GM04503 (cell line): ENCODE measurements around the gene SV2A.
"Not testable (repeated sequence)": the region's sequence is repeated elsewhere in the genome, so short reads cannot be mapped to it uniquely, and the experiment has no call there.

Source experiments
- DNase-seq: peaks from one replicate; pipeline ENCODE4 v3.0.0-alpha.2; 2012; ENCODE audit warnings: low read depth

Gene SV2A, protein sequence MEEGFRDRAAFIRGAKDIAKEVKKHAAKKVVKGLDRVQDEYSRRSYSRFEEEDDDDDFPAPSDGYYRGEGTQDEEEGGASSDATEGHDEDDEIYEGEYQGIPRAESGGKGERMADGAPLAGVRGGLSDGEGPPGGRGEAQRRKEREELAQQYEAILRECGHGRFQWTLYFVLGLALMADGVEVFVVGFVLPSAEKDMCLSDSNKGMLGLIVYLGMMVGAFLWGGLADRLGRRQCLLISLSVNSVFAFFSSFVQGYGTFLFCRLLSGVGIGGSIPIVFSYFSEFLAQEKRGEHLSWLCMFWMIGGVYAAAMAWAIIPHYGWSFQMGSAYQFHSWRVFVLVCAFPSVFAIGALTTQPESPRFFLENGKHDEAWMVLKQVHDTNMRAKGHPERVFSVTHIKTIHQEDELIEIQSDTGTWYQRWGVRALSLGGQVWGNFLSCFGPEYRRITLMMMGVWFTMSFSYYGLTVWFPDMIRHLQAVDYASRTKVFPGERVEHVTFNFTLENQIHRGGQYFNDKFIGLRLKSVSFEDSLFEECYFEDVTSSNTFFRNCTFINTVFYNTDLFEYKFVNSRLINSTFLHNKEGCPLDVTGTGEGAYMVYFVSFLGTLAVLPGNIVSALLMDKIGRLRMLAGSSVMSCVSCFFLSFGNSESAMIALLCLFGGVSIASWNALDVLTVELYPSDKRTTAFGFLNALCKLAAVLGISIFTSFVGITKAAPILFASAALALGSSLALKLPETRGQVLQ

DNA sequence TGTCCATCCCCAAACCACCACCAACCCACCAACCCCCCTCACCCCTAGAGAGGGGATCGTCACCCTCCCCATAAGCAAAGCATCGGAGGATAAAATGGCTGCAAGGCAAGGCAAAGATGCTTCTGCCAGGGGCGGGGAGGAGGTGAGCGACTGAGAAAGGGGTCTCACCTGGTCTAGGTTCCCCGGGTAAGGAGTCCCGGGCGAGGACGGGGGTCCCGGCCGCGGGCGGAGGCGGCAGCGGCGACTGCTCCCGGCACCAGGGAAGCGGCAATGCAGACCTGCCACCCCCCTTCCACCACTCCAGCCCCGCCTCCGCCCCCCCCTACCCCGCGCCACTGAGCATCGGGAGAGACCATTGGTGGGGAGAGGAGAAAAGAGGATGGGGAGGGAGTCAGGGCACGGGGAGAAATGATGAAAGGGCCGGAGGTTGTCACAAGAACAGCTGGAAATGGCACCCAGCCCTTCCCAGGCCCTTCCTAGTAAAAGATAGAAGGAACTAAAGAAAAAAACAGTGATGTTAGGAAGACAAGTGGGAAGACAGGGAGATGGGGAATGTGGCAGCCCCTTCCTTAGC, at the start of gene SV2A:
Gene SV2A (minus strand): TSS at position 274 of the 574 bp plus-strand sequence. CDS start 4,004 bp downstream, outside the sequence.
- DNase-seq = no peak

DNA sequence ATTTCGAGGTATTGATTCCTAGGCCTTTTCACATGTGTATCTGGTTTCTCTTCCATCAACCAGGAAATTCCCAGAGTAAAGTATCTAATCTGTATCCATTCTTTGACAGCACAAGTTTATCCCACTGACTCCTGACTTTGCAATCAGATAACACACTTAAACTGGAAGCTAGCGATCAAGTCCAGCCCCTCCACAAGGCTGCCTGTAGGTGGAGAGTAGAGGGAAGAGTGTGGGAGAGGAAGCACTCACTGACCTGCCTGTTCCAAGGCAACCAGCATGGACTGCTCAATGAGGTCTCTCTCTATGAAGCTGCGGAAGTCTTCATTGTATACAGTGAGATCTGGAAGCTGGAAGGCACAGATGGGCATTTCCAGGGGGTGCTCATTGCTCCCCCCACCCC, 49.4 kb upstream of the SV2A start:
- DNase-seq = no peak

DNA sequence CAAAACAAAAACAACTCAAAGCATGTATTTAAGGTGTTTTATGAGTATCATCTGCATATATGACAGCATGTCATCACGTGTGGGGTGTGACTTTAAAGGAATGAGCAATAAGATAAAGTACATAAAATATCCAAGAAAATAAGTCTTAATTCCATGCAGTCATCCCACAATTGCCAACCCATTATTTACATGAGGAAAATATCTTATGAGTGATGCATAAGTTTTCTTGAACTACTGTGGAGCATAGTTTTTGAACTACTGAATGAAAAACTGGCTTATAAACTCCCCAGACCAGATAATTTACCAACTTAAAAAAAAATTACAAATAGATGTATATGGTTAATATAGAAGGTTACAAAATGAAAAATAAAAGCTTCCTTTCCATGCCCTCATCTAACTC, 48.8 kb upstream of the SV2A start:
- DNase-seq = no peak

DNA sequence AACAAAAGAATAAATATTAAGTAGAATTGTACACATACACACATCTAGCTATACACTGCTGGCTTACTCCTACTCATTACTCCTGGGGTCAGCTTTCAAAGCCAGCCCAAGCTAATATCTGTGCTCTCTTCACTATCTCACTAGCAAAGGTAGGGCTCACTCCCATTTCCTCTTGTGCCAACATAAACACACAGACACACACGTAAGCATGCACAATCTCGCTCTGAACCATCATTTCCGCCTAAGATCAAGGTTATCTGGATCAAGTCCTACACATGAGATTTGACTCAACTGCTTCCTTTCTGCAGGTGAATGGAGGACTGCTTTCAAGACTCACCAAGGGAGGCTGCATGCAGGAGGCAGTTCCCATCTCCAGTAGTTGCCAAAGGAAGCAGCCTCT, 47.8 kb upstream of the SV2A start:
- DNase-seq = no peak

DNA sequence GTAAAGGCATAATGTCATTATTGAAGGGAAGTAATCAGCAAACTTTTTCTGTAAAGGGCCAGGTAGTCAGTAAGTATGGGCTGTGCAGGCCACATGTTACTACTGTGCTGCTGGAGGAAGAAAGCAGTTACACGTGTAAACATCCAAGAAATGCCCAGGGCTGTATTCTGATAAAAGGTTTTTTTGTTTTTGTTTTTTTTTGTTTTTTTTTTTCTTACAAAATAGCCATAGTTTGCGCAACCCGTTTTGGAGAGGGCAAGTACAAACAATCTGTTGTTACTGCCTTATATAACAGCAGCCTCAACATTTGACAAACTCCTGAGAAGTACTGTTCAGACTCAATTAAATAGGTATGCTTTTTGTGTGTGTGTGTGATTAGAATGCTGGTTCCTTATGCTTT, 45.7 kb upstream of the SV2A start:
- DNase-seq = no peak

DNA sequence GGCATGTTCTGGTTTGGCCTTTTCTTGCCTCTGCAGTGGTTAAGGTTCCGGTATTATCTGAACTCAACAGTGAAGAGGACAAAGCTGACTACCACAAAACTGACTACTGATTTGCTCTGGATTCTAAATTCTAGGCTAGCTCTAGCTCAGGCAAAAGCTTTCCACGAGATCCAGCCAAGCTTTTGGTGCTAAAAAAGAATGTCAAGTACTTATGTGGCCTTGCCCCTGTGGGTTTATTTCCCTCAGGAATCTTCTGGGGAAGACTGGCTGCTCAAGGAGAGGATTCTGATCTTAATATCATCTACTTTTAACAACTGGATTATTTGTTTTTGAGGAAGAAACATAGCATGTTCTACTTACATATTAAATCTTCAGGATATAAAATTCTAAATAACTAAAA, 45.1 kb upstream of the SV2A start:
- DNase-seq = no peak

DNA sequence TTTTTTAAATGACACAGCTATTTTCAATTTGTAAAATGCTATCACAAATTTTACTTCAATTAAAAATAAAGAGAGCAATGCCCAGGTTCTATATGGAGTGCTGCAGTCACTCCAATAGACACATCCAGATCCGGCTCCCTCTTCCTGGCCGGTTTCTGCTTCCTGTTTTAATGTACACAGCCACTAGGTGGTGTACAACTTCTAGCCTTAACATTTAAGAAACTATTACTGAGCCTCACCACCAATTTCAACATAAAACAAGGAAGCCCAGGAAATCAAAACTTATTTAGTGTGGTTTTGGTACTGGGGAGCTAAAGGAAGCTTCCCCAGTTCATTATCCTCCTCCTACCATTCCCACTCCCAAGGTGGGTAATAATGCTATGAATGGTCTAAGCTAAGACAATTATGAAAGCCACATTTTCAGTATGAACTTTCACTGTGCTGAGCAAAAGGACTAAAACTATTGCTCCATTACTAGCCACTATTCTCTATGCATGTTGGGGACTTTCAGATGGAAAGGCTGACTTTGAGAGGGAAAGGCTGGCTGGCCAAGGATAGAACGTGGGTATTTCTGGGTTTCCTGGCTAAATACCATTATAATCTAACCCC, 44.5 kb upstream of the SV2A start:
- DNase-seq = no peak

DNA sequence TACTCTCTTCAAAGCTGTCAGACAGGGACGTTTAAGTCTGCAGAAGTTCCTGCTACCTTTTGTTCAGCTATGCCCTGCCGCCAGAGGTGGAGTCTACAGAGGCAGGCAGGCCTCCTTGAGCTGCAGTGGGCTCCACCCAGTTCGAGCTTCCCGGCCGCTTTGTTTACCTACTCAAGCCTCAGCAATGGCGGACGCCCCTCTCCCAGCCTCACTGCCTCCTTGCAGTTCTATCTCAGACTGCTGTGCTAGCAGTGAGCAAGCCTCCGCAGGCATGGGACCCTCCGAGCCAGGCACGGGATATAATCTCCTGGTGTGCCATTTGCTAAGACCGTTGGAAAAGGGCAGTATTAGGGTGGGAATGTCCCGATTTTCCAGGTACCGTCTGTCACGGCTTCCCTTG, 39.9 kb upstream of the SV2A start:
- DNase-seq = not testable (repeated sequence)

DNA sequence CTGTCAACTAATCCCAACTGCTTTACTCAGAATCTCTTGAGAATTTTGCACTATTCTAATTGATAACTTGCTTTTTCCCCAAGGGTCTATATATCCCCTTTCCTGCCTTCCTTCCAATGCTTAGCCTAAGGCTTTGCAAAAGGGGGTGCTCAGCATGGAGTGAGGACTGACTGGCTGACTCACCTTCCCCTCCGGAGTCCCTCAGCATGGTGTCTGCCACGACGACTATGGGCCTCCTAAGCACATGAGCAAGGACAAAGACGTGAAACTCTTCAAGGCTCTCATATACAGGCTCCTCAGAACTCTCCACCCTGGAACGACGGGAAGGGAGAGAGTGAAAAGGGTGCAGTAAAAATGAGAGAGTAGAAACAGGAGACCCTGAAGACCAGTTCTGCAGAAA, 32.3 kb upstream of the SV2A start:
- no peak for DNase-seq

DNA sequence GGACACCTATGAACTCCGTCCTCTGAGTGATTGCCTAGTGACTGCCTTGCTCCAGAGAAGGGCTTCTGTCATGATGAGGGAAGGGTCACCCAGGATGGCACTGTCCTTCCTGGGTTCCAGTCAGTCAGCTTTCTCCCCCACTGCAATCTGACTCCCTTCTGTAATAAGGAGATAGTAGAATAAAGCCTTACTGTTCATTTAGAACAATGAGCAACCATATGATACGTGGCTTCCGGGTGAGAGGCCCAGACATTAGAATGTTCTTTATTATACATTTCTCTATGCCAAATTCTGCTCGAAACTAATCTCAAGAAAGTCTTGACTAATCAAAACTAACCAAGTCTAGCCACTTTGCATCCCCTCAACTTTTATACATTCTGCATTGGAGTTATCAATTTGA, 27.6 kb upstream of the SV2A start:
- no peak for DNase-seq

DNA sequence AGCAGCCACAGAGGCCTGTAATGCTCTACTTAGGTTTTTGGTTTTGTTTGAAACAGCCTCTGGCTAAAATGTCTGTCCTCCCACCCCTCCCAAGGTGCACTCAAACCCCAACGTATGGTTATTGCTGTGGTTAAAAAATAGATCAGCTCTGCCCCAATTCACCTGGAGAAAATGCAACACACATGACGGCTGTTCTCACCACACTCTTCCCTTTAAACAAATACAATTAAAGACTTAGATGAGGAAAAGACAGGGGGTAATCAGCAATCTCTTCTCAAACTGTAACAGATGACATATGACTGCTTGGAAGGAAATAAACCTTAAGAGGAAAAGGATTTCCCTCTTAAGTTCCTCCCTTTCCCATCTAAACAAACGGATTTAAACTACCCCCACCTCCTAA, 25.2 kb upstream of the SV2A start:
- no peak for DNase-seq

DNA sequence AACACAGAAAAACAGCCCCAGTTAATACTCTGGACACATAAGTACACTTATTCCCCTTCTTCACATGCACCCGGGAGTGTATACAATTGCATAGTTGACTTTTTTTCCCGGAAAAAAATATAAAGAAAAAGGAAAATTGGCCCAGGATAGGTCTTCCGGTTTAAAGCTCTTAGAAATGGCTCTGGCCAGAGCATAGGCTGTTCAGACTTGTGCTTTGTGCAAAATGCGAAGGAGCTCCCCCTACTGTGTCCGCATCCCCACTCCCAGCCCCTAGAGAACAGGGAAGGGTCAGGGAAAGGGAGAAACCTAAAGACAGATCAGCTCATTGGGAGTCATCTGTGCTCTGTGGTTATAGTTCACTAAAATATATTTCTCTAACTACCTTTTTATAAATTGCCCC, 24.6 kb upstream of the SV2A start:
- no peak for DNase-seq

DNA sequence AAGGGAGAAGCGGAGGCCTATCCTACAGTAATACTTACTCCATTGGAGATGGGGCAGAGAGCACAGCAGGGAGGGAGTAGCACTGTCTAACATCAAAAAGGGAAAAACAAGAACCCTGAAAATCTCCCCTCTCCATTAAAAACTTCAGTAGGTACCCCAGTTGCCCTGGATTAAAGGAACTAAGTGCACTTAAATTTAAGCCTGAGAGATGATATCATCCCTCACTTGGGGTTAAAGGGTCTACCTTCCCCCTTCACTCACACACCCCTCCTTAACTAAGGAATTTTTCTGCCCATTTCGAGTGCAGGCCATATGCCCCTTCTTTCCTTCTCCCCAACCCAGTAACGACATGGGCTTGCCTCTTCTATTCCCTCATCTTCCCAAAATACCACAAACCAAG, 22.8 kb upstream of the SV2A start:
- DNase-seq = no peak

DNA sequence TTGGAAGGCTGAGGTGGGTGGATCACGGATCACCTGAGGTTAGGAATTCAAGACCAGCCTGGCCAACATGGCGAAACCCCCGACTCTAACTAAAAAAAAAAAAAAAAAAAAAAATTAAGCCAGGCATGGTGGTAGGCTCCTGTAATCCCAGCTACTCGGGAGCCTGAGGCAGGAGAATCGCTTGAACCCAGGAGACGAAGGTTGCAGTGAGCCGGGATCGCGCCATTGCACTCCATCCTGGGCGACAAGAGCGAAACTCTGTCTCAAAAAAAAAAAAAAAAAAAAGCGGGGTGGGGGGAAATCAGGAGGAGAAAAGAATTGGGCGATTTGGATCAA, 21.0 kb upstream of the SV2A start:
- DNase-seq = not testable (repeated sequence)

DNA sequence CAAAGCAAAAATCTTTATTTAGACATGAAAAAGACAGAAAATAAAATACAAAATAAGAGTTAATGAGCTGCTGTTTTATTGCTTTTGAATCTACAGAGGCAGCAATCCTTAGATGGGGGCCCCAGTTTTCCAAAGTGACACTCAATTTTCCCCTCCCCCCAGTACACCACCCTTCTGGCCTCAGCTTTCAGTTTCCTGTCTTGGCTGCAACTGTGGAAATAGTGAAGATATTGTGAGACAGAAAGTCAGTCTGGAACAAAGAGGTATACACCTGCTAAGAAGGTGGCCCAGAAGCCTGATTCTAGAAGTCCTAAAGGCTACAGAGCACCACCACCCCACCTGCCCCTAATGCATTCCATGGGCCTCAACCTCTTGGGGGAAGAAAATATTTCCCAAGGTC, 20.1 kb upstream of the SV2A start:
- DNase-seq = no peak

DNA sequence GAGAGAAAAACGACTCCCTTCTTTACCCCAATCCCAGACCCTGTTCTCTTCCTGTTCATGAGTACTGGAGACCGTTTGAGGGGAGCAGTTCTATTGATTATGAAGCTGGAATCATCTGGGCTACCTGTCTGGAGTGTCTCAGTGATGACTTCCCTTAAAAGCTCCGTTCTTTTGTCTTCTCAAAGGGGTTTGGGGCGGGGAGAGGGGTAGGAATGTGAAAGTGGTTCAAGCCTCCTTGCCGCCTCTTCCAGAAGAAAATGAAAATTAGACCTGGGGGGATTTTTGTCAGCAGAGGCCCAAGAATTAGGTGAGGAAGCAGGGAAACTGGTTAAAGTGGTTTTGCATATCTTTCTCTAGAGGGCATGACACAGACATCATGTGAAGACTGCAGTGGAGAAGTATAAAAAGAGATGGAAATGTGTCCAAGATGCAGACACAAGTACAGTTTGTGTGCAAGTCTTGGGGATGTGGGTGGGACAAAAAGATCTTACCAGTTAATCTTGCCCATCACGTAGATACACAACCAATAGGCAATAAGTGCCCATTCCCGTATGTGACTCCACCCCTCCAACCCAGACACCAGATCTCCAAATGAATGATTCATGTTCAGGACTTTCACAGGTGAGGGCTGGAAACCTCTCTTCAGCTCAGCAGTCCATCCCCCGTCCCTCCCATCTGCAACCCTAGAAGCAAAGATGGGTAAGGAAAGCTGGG, 19.5 kb upstream of the SV2A start:
- DNase-seq = no peak

DNA sequence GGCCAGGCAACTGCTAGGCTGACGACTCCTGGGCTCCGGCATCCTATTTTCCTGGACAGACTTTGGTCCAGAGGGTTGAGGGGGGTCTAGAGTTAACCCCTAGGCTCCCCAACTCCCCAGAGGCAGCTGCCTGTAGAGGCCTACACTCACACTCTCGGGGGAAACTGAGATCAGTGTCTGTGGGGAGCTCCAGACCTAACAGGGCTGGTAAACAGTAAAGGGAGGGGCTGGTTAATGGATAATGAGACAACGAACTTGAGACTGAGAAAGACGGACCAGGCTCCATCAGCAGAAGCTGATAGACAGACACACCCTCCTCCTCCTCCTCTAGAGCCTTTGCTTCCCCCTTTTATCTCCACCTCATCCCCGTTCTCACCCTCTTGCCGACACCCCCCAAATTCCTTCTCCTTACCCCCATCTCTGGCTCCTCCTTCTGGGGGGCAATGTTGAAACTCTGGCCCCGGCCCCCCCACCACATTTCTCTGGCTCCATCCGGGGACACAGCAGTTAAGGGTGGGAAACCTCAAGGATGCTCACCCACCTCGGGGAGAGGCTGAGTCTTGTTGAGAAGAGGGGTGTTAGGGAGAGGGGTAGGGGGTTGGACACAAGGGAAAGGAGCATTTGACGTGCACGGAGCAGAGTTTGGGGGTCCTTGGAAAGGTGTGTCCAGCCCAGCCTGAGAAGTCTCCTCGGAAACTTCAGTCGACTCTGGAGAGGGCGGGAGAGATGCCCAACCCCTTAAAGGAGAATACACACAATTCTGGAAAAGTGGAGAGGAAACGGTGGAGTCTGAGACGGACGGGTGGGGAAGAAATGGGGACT, 18.7 kb upstream of the SV2A start, which contains the start of gene MTMR11:
Gene MTMR11 (minus strand): TSS at position 710 of the 822 bp plus-strand sequence. CDS start 232 bp downstream, at position 478.
- DNase-seq = no peak

DNA sequence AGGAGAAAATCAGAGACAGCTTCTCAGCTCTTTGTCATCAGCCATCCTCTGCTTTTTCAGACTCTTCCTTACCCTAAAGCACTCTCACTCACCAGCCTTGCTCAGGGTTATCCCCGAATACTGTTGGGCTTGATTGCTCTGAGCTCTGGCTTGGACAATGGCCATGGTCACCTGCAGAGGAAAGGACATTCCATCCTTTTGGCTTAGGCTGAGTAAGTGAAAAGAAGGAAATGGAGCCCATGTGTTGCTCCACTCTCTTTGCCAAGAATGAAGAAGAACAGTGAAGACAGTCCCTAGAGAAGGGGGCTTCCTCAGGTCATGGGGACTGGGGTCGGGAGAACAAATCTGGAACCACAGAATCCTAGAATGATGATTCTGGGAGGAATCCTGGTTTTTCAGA, 16.7 kb upstream of the SV2A start:
- DNase-seq = no peak

DNA sequence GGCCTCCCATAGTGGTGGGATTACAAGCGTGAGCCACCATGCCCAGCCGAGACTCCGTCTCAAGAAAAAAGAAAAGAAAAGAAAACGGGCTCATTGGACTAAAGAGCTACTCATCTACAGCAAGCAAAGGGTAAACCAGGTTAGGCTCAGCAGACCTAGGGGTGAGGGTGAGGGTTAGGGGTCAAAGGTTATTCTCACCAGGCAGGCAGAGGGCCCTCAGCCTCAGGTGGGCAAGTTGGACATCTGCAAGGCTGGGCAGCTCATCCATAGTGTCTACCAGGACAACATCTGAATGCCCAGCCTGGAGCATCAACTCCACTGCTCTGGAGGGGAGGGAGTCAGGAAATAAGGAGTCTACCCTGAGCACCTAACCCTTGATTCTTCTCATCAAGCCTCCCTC, 15.6 kb upstream of the SV2A start:
- no peak for DNase-seq

DNA sequence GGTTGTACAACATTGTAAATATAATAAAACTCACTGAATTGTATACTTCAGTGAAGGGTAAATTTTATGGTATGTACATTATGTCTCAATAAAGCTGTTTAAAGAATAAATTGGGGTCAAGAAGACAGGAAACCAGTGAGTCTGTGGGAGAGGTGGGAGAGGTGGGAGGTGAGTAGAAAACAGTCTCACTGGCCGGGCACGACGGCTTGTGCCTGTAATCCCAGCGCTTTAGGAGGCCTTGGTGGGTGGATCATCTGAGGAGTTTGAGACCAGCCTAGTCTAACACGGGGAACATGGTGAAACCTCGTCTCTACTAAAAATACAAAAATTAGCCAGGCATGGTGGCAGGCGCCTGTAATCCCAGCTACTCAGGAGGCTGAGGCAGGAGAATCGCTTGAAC, 14.8 kb upstream of the SV2A start:
- no peak for DNase-seq

DNA sequence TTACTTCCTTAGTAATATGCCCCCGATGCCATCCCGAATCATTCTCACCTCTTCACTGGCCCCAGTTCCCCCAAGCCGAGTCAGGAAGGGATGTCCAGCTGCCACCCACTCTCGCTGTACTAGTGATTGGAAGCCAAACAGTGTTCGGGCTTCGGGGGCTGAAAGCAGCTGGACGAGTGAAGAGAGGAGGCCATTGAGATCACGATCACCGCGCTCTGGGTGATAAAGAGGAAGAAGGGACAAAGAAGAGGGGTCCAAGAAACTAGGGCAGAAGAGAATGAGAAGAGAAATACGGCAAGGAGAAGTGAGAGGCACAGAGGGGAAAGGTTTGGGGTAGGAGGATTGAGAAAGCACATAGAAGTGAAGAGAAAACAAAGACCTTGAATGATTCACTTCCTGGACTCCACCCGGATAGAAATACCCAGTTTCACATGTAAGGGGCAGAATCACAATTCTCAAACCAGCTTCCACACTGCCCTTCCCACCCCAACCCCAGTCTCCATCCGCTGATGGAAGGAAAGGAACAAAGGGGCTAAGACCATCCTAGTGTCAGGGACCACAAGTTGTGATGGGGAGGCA, 13.7 kb upstream of the SV2A start:
- DNase-seq = no peak
